DMS153 treated with DMSO at 0.1 percent for 48 hours (cell line): ENCODE results near the gene DNAJC6.

ENCODE experiments used
- DNase-seq: peaks from one replicate; lab custom pipeline; 2025; ENCODE audit not compliant: unreplicated experiment; lab: John Stamatoyannopoulos, UW

DNAJC6 gene

GRCh38 chr1:65399003-65399402, 89.7 kb downstream of the DNAJC6 start:
- no peak for DNase-seq

- DNase-seq: no peak
These were observed 92.3 kb downstream of the DNAJC6 start for GRCh38 chr1:65401612-65402011.

GRCh38 chr1:65404941-65405340, 95.6 kb downstream of the DNAJC6 start:
- no peak for DNase-seq

- no peak for DNase-seq
These were observed 98.5 kb downstream of the DNAJC6 start for GRCh38 chr1:65407877-65408276.

- DNase-seq: no peak
These were observed 100.0 kb downstream of the DNAJC6 start for GRCh38 chr1:65409314-65409713.

GRCh38 chr1:65409816-65410326, 100.5 kb downstream of the DNAJC6 start:
- no peak for DNase-seq

GRCh38 chr1:65412256-65412983, 103.1 kb downstream of the DNAJC6 start:
- no peak for DNase-seq

GRCh38 chr1:65412984-65413375, 103.6 kb downstream of the DNAJC6 start:
- DNase-seq: no peak

GRCh38 chr1:65414538-65414937, 105.2 kb downstream of the DNAJC6 start:
- no peak for DNase-seq

GRCh38 chr1:65416767-65417166, 107.4 kb downstream of the DNAJC6 start:
- no peak for DNase-seq

GRCh38 chr1:65417729-65418128, 108.4 kb downstream of the DNAJC6 start:
- no peak for DNase-seq

- no peak for DNase-seq
These were observed 109.3 kb downstream of the DNAJC6 start for GRCh38 chr1:65418522-65419185.

- peak; percentile 99 for DNase-seq
These were observed 110.6 kb downstream of the DNAJC6 start for GRCh38 chr1:65419681-65420589.

- peak; percentile 50 for DNase-seq
These were observed 111.4 kb downstream of the DNAJC6 start, which contains the start of the genes LEPR and LEPROT for GRCh38 chr1:65420590-65421350. TSS of gene LEPR (plus strand) at chr1:65420668. CDS start at chr1:65565566, 144,898 bp downstream. TSS of gene LEPROT (plus strand) at chr1:65420668. CDS start at chr1:65420725, 57 bp downstream.

GRCh38 chr1:65421351-65422025, 112.1 kb downstream of the DNAJC6 start:
- no peak for DNase-seq

GRCh38 chr1:65422241-65423203, 113.2 kb downstream of the DNAJC6 start:
- no peak for DNase-seq

- no peak for DNase-seq
These were observed 114.7 kb downstream of the DNAJC6 start for GRCh38 chr1:65423884-65424572.

- no peak for DNase-seq
These were observed 115.2 kb downstream of the DNAJC6 start for GRCh38 chr1:65424573-65424889.
